Psoas muscle (tissue), 8 donors: ENCODE results near the gene CTU2. TPM values are rescaled to one million over a fixed set of nuclear protein-coding genes. Genes with fewer than 3 reads are reported as not detected.

ENCODE experiments used
- ATAC-seq, 4 donors: fragments of 200-7000 bp; cut with Tn5 transposase; one replicate each; pipeline ENCODE4 v1.9.1; 2020; ENCODE audit warnings: moderate library complexity in 3 of 4, mild to moderate bottlenecking in 2 of 4
- DNase-seq, 2 donors: peaks; one replicate each; pipeline ENCODE4 v3.0.0-alpha.2; 2020
- H3K27ac ChIP-seq: fragments of 200-600 bp; one replicate; pipeline ENCODE4 v1.8.0; 2022
- H3K27me3 ChIP-seq, 3 donors: fragments of 200-600 bp in 1 of 3; one replicate each; pipeline versions ENCODE4 v1.6.1 to v1.8.0; 2013 to 2022; ENCODE audit warnings: low read length in 2 of 3, mild to moderate bottlenecking in 2 of 3, moderate library complexity in 1 of 3; ENCODE audit not compliant: insufficient read depth in 3 of 3
- H3K36me3 ChIP-seq, 2 donors: fragments of 200-600 bp in 1 of 2; one replicate each; pipeline versions ENCODE4 v1.6.1 to v1.8.0; 2013 to 2022; ENCODE audit warnings: low read depth in 1 of 2, mild to moderate bottlenecking in 1 of 2, moderate library complexity in 1 of 2; ENCODE audit not compliant: insufficient read depth in 1 of 2
- H3K4me1 ChIP-seq: fragments of 200-600 bp; one replicate; pipeline ENCODE4 v1.8.0; 2022
- H3K4me3 ChIP-seq: fragments of 200-600 bp; one replicate; pipeline ENCODE4 v1.8.0; 2022; ENCODE audit warnings: mild to moderate bottlenecking
- H3K9me3 ChIP-seq: fragments of 200-600 bp; one replicate; pipeline ENCODE4 v1.8.0; 2022
- WGBS, 3 donors: extraction: QIAGEN DNeasy Blood & Tissue Kit; methylation state at CpG; one replicate each; pipeline versions ENCODE4 v1.1.6 to v1.1.7; 2013; 5-methylcytosine and 5-hydroxymethylcytosine counted together
- intact Hi-C, 2 donors: fragments of 100-400 bp; cut with DNase I; formaldehyde crosslinking; loops; one replicate each; pipeline versions ENCODE4 v1.11.0 to v1.14.2; 2022
- polyA plus RNA-seq, 3 donors: library from polyadenylated mRNA; stranded (reverse); fragments of 200-250 nt; gene quantifications; one replicate each; pipeline ENCODE4 v1.2.3, GENCODE V29; 2013
- total RNA-seq, 4 donors: library from RNA; stranded (reverse); fragmentation: NEBNext Ultra II Directional in 2 of 4; extraction: Animal tissue kit (Norgen Biotek cat#: 25700) in 2 of 4; gene quantifications; one replicate each; pipeline versions ENCODE4 v1.2.1 to v1.2.4, GENCODE V29; 2021 to 2023
- TF ChIP-seq, protein P1 (sequence below): fragments of 200-600 bp; IDR thresholded peaks from one replicate; pipeline ENCODE4 v1.8.0; 2022; ENCODE audit warnings: antibody characterized with exemption
- donor health status: healthy with polysubstance abuse.
- donor health status: DM: no; HTN: no; CAD: no; lungs with moderate emphysema.
- donor health status: Bipolar disorder and iron deficiency.
- donor health status: healthy.
- donor health status: DM: yes; HTN: yes; CAD: no.
- donor health status: DM: no; HTN: no; CAD: no.
- donor health status: DM: no; HTN: no; CAD: no.
- donor health status: DM: yes; HTN: yes; CAD: no.

CTU2 gene
- total and polyA plus RNA-seq, 7 donors, result 12.4 to 24.1 (median 20.2) TPM

DNA sequence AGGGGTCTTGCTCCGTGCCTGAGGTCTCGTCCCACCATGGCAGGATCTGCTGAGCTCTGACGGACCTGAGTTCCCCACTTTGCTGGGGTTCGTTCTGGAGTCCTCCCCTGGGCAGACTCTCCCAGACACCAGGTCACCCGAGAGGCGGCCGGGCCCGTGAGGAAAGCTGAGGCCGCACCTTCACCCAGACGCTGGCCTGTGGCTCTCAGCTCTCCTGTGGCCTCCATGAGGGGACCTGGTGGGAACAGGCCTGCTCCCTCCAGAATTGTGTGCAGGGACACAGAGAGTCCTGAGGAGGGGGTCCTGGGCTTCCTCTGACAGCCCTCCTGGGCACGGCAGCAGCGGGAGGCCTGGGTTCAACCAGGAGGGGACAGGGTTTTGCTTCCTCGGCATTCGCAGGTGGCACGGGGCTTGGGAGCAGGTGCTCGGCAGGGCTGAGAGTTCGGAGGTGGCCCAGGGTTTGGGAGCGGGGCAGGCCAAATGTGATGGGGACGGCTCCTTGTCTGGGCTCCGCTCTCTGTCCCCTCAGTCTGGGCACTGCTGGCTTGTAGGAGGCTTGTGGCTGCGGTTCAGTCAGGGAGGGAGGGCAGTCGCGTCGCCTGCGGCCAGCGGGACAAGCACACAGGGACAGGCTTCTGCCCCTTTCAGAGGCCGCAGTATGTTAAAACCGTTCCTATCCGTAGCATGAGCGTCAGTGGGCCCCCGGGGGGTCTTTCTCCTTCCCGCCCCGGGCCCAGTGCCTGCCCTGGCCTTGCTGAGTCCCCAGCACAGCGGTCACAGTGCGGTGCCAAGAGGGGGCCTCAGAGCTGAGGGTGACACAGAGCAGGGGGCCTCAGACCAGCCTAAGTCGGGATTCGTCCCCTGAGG is 11.8 kb upstream of the CTU2 start:
- Histone ChIP-seq H3K27ac (no peak overlapping the region), H3K9me3 (no peaks in the 10 kb centered on the region), H3K36me3 (peaks cover 3 to 35% of the 10 kb centered on the region in 2 donors), H3K4me1 (peaks cover 12% of the 10 kb centered on the region), H3K4me3 (no peak overlapping the region), H3K27me3 (no peaks in the 10 kb centered on the region)
- DNase-seq (no peak), ATAC-seq (no peak)
- TF ChIP-seq, protein P1, sequence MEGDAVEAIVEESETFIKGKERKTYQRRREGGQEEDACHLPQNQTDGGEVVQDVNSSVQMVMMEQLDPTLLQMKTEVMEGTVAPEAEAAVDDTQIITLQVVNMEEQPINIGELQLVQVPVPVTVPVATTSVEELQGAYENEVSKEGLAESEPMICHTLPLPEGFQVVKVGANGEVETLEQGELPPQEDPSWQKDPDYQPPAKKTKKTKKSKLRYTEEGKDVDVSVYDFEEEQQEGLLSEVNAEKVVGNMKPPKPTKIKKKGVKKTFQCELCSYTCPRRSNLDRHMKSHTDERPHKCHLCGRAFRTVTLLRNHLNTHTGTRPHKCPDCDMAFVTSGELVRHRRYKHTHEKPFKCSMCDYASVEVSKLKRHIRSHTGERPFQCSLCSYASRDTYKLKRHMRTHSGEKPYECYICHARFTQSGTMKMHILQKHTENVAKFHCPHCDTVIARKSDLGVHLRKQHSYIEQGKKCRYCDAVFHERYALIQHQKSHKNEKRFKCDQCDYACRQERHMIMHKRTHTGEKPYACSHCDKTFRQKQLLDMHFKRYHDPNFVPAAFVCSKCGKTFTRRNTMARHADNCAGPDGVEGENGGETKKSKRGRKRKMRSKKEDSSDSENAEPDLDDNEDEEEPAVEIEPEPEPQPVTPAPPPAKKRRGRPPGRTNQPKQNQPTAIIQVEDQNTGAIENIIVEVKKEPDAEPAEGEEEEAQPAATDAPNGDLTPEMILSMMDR, result no peak
- intact Hi-C loops, result no loop called here
- 84 to 92% (median 92%) methylated on average over 37 of the region's 37 CpGs for WGBS, 3 donors

DNA sequence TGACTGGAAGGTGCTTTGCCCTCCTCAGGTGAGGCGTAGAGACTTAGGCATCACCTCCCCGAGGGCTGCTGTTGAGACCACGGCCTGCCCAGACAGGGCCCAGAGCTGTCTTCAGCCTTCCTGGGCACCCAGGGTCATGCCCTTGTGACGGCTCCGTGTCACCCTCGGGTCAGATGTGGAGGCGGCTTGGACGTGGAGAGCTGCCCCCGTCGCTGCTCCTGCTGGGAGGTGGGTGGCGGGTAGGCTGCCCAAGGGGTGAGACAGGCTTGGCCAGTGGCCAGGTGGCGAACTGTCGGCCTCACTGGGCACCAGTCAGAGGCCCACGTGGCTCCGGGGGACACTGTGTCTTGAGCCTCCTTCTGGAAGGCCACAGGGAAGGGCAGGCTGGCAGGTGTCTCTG is 11.1 kb upstream of the CTU2 start:
- WGBS, 3 donors, result 55 to 67% (median 55%) methylated on average over 15 of the region's 15 CpGs
- intact Hi-C loops, result no loop called here
- ATAC-seq, result peak; percentile 15 to 49 (median 29)

DNA sequence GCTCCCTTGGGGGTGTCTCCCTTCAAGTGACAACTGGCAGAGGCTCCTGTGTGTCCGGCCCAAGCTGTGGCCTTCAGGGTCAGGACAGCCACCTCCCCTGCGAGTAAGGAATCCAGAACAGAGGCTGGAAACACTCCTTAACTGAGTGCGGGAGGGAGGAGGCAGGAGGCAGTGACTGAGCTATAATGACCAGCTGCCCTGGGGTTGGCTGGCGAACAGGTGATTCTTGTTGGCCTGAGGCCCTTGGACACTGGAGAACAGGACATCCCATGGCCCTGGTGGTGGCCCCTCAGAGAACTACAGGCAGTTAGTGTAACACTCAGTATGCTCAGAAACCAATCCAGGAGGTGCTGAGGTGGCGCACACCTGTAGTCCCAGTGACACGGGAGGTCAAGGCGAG is 10.6 kb upstream of the CTU2 start:
- 51 to 67% (median 56%) methylated on average over 7 of the region's 7 CpGs for WGBS, 3 donors
- H3K27ac ChIP-seq, result peak overlapping the region; percentile 79
- no peaks in the 10 kb centered on the region for H3K27me3 ChIP-seq
- H3K36me3 ChIP-seq, result peaks cover 3 to 47% of the 10 kb centered on the region in 2 donors
- no peaks in the 10 kb centered on the region for H3K9me3 ChIP-seq
- TF ChIP-seq, protein P1, result no peak
- ATAC-seq (peak; percentile 64 to 91 (median 84)), DNase-seq (peak in 1 of 2 donors; percentile 83)
- H3K4me3 ChIP-seq, result no peak overlapping the region
- peaks cover 12% of the 10 kb centered on the region for H3K4me1 ChIP-seq
- intact Hi-C loops, result no loop called here

More for the DNA sequence above, 11.1 kb upstream of the CTU2 start:
- peaks cover 12% of the 10 kb centered on the region for H3K4me1 ChIP-seq
- no peaks in the 10 kb centered on the region for H3K27me3 ChIP-seq
- TF ChIP-seq, protein P1, result no peak
- no peak overlapping the region for H3K4me3 ChIP-seq
- peaks cover 3 to 43% of the 10 kb centered on the region in 2 donors for H3K36me3 ChIP-seq
- no peak for DNase-seq
- H3K9me3 ChIP-seq, result no peaks in the 10 kb centered on the region
- peak overlapping the region; percentile 79 for H3K27ac ChIP-seq

DNA sequence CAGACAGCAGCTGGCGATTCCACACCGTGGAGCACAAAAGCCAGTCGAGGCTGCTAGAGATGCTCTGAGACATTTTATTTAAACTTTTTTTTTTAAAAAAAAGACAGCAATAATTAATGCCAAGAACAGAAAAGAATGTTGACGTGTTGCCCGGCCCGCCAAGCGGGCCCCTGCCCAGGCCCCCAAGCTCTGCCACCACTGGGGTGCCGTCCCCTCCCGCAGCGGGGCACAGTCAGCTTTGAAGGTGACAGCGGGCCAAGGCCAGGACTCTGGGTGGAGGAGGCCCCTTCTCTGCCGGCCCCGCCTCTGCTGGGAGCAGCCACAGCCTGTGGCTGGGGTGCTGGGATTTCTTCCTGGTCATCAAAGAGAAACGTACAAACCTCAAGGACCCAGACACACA is 9.9 kb upstream of the CTU2 start:
- TF ChIP-seq, protein P1, result no peak
- 86 to 88% (median 87%) methylated on average over 14 of the region's 14 CpGs for WGBS, 3 donors
- H3K9me3 ChIP-seq, result no peaks in the 10 kb centered on the region
- H3K36me3 ChIP-seq, result peaks cover 3 to 50% of the 10 kb centered on the region in 2 donors
- H3K4me1 ChIP-seq, result peaks cover 12% of the 10 kb centered on the region
- no peaks in the 10 kb centered on the region for H3K27me3 ChIP-seq
- ATAC-seq, result no peak
- no peak overlapping the region for H3K4me3 ChIP-seq
- intact Hi-C loops, result no loop called here
- H3K27ac ChIP-seq, result peak overlapping the region; percentile 79
- DNase-seq, result no peak
